GM18498 (cell line): ENCODE results near the gene VAPA.

Experiments used
- ATAC-seq: cut with Tn5 transposase; IDR thresholded peaks from one replicate; pipeline ENCODE4 v1.9.1; 2021; ENCODE audit warnings: mild to moderate bottlenecking, moderate library complexity; ENCODE audit not compliant: unreplicated experiment

Gene VAPA

DNA sequence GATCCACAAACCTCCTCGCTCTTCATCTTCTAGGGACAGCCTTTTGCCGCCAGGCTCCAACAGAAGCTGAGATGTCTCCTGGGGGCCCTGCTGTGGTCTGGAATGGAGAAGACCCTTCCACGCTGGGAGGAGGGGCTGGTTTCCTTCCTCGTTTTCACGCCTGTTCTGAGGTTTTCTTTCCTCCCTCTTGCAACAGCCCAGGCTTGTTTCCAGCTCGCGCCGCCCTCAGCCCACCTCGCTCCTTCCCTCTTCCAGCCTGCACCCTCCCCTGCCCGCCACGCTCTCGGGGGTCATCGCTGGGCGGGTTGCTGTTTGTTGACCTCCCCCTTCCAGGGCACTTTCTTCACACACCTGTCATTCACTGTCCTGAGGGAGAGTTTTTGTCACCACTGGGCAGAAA is 55.4 kb downstream of the VAPA start:
- no peak for ATAC-seq

DNA sequence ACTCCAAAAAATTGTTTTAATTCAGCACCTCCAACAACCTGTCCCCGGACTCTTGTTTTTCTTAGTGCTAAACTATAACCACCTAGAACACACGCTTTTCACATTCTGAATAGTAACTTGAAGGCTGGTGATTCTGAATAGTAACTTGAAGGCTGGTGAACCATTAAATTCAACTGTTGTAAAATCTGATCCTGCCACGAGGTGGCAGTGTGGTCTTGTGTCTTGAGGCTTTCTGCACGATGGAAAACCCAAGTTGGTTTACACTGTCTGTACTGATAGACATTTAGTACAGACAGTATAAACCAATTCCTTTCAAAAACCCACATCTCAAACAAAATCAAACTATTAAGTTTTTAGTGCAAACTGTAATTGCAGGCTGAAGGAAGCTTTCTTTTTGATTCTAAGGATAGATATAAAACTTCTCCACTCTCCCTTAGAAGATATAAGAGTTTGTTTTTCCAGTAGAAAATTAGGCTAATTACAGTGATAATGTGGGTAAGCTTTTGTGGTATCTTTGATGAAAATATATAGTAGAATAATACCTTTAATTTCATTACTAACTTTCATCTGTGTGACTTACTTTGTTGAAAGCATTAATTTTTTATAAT is 57.6 kb downstream of the VAPA start:
- no peak for ATAC-seq

DNA sequence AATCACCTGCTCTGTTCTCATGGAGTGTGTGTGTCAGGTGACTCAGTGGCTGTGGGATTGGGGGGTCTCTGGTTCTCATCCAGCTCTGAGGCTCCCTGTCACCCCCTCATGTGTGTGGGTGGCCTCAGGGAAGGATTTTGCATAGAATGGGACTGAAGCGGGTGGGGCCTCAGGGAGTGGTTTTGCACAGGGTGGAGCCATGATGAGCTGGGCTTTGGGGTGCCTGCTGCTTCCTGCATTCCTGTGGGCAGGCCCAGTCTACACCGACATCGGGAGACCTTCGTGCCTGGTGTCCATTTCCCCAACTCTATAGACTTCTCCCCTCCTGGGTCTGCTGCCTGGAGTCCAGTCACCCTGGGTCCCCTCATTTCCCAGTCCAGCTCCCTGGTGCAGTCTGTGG is 59.7 kb downstream of the VAPA start:
- no peak for ATAC-seq

DNA sequence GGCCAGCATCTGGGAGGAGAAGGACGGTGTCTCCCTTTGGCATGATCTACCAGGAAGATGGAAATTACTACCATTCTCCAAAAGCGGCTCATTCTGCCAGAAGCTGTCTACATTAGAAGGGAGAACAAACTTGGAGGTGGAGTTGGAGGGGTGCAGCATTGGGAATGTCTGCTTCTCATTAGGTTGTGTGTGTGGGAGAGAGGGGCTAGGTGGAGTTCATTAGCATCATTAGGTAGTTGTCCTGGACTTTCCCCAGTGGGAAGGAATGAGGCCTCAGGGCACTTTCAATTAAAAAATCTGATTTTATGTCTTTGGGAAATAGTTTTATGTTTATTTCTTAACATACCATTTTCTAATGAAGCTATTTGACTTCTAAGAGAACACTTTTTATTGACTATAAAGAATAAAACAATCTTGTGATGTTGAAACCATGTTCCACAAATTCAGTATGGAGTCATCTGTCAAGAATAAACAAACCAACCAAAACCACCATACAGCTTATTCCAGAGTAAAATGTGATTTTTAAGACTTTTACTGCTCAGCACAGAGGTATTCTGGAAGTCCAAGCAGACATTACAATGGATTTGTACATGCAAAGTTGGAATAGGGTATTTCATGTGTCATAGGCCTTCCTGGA is 60.6 kb downstream of the VAPA start:
- ATAC-seq: no peak

DNA sequence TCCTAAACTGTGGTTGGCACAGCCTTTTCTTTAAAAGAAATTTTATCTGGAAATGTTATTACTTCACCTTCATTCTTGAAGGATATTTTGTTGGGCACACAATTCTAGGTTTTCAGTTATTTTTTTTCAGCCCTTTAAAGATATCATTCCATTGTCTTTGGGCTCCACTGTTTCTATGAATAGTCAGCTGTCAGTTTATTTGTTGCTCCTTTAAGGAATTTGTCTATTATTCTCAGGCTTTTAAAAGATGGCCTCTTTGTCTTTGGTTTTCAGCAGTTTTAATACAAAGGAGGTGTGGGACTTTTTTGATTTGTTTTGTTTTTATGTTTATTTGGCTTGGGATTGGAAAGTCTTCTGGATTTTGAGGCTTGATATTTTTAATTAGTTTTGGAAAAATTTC is 61.8 kb downstream of the VAPA start:
- no peak for ATAC-seq

GRCh38 chr18:9982711-9983110 is 68.9 kb downstream of the VAPA start:
- ATAC-seq: no peak

DNA sequence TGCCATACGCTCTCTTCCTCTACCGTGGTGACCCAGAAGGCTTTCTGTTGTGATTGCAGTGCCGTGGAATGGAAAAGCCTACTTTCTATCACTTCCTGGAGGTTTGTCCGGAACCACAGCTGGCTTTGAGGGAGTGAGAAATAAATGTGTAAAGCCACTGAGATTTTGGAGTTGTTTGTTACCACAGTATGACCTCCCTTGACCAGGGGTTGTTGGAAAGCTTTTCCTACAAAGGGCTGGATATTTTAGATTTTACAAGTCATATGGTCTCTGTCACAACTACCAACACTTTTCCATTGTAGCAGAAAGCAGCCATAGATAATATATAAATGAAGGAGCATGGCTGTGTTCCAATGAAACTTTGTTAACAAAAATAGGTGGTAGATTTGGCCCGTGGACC is 70.3 kb downstream of the VAPA start:
- no peak for ATAC-seq

DNA sequence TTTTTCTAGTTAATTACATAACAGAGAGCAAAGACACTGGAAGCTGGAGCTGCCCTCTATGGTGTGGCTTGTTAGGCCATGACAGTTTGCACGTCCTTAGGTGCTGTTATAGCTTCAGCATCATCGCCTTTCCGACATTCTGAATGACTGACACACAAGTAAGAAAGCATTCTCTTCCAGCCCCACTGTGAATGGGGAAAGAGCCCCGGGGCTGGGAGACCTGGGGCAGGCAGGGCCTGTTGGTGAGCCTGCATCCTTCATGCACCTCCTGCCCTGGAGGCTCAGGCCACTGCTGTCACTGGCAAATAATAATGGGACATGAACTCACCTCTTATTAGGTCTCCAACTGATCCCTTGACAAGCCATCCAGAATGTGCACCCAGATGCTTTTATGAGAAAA is 71.8 kb downstream of the VAPA start:
- ATAC-seq: no peak

- no peak for ATAC-seq
These were observed 72.5 kb downstream of the VAPA start for GRCh38 chr18:9986156-9986930.

GRCh38 chr18:9987345-9987744 is 73.5 kb downstream of the VAPA start:
- ATAC-seq: no peak

DNA sequence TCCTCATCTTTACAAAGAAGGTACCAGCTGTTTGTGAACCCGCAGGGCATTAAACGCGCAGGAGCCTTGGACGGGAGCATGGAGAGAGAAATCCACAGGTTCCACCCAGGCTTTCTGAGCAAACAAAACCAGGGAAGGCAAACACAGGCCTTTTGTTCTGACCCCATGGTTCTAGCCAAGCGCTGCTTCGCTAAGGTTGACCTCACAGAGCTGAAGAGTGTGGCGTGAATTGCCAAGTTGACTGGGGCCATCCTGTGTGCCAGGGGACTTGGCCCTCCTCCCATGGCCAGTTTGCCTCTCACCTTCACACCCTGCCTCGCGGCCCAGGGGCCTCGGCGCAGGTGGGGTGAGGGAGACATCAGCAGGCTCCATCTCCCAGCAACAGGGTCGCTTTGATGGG is 74.1 kb downstream of the VAPA start:
- ATAC-seq: no peak

- ATAC-seq: no peak
These were observed 74.8 kb downstream of the VAPA start for GRCh38 chr18:9988665-9989064.

- no peak for ATAC-seq
These were observed 75.7 kb downstream of the VAPA start for GRCh38 chr18:9989481-9989880.

DNA sequence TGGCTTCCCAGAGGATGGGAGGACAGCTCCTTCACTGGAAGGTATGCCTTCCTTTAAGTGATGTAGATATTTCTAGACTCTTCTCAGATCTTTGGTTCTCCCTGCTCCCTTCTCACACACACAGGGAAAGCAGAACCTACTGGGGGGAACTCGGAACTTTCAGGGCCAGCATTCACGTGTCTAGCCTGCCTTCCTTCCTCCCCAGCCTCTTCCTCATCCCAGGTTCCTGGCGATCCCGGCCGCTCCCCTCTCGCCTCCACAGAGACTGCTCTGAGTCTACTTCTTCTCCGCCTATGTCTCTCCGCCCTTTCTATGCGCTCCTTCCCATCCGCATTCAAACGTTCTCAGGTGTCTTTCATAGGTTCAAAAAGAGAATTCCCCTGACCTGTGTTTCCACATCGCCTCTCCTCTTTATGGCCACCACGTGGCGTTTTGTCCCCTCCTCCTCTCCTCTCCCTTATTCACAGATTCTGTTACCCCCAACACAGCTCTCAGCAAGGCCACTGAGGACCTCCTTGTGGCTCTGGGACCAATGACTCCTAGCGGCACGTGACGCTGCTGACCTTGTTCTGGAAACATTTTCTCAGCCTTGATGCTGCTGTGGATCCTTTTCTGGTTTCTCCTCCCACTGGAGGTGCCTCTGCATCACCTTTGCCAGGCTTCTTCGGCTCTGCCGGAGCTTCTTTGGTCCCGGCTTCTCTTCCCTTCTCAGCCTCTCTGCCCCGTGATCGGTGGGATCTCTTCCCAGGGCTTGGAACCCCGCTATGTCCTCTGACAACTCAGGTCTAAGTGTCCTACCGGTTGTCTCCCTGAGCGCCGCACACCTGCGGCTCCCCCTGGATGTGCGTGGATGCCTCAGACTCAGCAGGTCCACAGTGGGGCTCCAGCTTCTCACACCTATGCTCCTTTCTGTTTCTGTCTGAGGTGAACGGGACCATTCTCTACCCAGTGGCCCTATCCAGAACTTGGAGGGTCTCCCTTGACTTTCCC is 77.5 kb downstream of the VAPA start:
- no peak for ATAC-seq

DNA sequence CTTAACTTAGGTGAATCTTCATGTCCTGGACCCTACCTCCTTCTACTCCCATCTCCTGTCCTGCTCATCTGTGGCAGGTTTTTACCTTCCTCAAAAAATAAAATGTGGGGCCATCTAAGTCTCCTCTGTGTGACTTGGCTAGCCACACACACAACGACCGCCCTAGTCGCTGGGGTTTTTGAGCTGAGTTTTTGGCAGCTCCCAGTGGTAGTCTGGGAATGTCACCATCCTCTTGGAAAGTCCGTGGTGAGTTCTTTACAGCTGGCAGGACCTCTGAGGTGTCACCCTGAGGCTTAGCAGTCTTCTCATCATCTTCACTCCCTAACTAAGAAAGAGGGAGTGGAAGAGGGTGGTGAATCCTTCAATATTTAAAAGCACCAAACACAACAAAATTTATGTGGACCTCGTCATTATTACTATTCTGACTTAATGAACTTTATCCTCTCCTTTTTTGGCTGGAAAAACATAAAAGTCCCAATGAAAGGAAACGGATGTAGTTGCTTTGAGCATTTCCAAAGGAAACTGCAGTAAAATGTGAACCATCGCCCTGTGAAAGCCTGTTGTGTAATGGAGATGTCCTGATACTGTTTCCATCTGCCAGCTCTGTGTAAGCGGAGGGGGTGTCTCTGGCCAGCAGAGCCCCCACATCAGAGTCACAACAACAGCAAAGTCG is 78.6 kb downstream of the VAPA start:
- no peak for ATAC-seq

DNA sequence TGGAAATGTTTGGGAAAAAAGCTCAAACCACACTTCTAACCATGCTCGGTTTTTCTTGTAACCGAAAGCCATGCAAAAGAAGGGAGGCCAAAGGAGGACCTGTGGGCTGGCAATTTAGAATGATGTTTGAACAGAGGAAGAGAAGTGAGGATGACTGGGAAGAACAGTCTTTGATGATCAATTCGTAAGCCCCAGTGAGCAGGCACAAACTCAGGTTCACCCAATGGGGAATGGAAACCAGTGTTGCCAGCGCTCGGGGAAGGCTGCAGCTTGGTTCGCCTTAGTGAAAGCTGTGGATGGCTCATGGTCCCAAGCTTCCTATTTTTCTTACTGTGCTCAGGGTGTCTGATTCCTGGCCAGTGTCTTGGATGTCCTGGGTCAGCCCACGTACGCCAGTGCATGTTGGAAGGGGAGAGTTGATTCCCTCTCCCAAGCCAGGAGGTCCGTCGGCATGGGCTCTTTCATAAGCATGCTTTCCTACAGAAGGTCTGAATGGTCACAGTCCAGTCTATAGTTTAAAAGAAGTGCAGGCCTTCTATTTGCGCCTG is 79.2 kb downstream of the VAPA start:
- no peak for ATAC-seq

GRCh38 chr18:9993521-9994025 is 79.8 kb downstream of the VAPA start:
- no peak for ATAC-seq

- ATAC-seq: no peak
These were observed 80.3 kb downstream of the VAPA start for GRCh38 chr18:9994026-9994570.

DNA sequence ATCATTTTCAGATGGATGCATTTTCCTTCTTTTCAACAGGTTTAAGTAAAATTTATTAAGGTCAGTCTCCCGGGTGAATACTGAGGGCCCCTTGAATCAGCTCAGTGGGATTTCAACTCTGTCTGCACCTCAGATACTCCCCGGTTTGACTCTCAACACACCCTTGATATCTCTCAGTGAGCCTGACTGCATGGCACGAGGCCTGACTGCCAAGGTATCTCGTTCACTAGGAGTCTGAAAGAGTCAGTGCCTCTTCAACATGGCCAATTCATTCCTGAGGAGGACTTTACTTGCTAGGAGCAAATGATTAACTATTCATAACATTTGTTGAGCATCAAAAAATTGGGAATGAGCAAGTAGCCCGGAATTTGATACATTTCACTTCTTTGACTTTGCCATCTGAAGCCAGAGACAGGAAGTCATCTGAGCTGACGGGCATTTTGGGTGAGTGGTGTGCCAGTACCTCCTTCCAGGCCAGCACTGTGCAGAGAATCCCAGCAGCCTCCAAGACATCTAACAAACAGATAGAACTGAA is 81.0 kb downstream of the VAPA start:
- no peak for ATAC-seq

- no peak for ATAC-seq
These were observed 81.8 kb downstream of the VAPA start for GRCh38 chr18:9995631-9996030.
